Fibroblast of villous mesenchyme (primary cell): ENCODE data around the gene C1QTNF1. TPM values are rescaled to one million over a fixed set of nuclear protein-coding genes. Genes with fewer than 3 reads are reported as not detected.

Experiments
- DNase-seq: peaks from one replicate; pipeline ENCODE4 v3.0.0-alpha.2; 2010; ENCODE audit warnings: low read depth
- H3K4me3 ChIP-seq: 2 replicates; pipeline ENCODE4 v1.5.1; 2011; ENCODE audit warnings: low read depth, mild to moderate bottlenecking, low read length
- total RNA-seq: library from RNA; depleted of rRNA; stranded (reverse); fragments of >200 nt; gene quantifications from 2 replicates; pipeline ENCODE4 v1.2.3, GENCODE V29; 2012
- TF ChIP-seq, protein P1 (sequence below): IDR thresholded peaks from 2 replicates; pipeline ENCODE4 v1.5.1; 2012; ENCODE audit warnings: low read depth, mild to moderate bottlenecking, low read length; ENCODE audit not compliant: insufficient read depth

The C1QTNF1 gene
- total RNA-seq, 1 donor = 63.5 TPM

DNA sequence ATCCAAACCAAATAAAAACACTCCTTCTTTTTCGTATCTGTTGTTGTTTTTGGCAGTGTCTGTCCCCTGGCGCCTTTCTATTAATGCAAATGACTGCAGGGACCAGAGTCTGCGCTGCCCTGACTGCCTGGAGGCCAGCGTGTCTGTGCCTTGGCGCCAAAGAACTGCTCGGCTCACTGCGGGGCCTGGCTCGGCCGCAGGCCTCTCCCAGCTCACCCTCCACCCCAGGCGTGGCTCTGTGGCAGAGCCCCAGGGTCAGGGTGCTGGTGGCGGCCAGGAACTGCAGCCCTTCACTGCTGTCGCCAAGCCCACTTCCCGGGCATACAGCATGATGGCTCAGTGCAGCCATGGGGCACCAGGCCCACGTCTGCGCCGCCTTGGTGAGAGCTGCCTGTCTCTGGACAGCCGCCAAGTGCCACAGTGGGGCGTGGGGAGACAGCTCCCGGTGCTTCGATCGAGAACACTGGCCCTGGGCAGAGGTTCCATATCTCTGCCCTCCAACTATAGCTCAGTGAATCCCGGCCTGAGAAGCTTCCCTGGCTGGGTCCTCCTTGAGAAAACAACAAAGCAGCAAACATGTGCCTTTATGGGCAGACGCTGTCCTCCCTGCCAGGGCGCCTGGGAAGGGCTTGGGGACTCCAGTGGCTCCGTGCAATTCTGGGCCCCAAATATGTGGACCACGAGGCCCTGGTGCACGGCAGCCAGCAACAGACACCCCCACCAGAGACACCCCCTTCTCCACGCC lies 25.5 kb upstream of the C1QTNF1 start:
- no peak overlapping the region for H3K4me3 ChIP-seq
- no peak for DNase-seq
- TF ChIP-seq, protein P1, sequence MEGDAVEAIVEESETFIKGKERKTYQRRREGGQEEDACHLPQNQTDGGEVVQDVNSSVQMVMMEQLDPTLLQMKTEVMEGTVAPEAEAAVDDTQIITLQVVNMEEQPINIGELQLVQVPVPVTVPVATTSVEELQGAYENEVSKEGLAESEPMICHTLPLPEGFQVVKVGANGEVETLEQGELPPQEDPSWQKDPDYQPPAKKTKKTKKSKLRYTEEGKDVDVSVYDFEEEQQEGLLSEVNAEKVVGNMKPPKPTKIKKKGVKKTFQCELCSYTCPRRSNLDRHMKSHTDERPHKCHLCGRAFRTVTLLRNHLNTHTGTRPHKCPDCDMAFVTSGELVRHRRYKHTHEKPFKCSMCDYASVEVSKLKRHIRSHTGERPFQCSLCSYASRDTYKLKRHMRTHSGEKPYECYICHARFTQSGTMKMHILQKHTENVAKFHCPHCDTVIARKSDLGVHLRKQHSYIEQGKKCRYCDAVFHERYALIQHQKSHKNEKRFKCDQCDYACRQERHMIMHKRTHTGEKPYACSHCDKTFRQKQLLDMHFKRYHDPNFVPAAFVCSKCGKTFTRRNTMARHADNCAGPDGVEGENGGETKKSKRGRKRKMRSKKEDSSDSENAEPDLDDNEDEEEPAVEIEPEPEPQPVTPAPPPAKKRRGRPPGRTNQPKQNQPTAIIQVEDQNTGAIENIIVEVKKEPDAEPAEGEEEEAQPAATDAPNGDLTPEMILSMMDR = no peak

DNA sequence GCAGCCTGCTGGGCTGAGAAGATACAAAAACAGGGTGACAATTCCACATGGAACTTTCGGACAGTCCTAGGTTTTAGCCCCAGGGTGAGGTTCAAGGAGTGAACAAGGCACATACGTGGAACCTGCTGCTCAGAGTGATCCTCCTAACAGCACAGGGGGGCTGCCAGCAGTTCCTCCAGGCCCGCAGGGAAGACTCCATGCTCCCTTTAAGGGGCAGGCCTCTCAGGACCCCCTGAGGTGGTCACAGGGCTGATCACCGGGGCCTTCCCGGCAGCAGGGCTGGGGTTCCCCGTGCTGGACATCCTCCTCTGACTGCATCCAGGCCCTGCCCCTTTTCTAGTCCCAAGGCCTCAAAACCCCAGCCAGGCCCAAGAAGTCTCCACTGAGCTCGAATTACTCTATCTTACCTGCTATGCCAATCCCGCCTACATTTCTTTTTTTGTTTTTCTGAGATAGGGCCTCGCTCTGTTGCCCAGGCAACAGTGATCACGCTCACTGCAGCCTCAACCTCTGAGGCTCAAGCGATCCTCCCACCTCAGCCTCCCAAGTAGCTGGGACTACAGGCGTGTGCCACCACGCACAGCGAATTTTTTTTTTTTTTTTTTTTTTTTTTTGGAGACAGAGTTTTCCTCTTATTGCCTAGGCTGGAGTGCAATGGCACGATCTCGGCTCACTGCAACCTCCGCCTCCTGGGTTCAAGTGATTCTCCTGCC lies 24.8 kb upstream of the C1QTNF1 start:
- H3K4me3 ChIP-seq = no peak overlapping the region
- TF ChIP-seq, protein P1 = no peak
- DNase-seq = no peak

DNA sequence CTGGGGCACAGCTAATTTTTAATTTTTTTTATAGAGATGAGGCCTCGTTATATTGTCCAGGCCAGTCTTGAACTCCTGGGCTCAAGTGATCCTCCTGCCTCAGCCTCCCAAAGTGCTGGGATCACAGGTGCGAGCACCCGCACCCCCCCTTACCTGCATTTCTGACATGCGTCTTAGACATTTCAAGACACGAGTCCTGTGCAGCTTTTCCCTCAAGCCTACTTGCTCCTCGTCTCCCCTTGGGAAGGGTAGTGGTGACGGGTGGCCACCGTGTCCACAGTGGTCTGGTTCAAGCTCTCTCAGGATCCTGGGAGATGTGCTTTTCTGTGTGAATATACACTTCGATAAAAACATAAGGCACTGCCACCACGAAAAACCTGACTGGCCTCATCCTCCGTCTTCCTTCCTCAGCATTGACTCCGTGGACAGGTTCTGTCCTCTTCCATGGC lies 24.0 kb upstream of the C1QTNF1 start:
- TF ChIP-seq, protein P1 = no peak
- no peak overlapping the region for H3K4me3 ChIP-seq
- no peak for DNase-seq

DNA sequence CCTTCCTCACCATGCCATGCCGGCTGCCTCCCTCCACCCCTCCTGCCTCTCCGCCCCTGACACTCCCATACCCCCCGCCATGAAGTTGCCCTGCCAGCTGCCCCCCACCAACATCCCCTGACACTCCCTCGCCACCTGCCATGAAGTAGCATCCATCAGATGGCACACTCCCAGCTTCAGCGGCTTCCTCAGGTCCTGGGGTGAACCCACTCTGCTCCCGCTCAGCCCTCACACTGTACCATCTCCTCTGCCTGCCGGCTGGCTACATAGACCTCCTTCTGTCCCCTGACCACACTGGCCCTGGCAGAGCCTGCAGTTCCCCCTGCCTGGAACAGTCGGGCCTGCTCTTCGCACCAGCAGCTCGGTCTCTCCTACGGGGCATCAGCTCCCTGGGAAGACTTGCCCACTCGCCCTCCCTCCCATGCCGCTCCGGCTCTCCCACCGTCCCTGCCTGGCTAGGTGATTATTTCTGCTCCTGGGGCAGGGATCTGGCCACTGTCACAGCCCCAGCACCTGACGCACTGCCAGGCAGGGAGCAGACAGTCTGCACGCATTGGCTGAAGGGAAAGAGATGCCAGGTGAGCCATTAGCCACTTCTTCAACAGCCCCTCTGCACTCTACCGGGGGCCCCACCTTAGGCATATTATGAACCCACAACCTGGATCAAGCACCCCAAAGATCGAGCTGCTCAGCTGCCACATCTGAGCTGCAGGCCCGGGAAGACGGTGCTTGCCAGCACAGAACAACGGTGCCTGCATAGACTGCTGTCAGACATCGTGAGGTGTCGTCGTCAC lies 23.4 kb upstream of the C1QTNF1 start:
- H3K4me3 ChIP-seq = no peak overlapping the region
- no peak for DNase-seq
- TF ChIP-seq, protein P1 = no peak

DNA sequence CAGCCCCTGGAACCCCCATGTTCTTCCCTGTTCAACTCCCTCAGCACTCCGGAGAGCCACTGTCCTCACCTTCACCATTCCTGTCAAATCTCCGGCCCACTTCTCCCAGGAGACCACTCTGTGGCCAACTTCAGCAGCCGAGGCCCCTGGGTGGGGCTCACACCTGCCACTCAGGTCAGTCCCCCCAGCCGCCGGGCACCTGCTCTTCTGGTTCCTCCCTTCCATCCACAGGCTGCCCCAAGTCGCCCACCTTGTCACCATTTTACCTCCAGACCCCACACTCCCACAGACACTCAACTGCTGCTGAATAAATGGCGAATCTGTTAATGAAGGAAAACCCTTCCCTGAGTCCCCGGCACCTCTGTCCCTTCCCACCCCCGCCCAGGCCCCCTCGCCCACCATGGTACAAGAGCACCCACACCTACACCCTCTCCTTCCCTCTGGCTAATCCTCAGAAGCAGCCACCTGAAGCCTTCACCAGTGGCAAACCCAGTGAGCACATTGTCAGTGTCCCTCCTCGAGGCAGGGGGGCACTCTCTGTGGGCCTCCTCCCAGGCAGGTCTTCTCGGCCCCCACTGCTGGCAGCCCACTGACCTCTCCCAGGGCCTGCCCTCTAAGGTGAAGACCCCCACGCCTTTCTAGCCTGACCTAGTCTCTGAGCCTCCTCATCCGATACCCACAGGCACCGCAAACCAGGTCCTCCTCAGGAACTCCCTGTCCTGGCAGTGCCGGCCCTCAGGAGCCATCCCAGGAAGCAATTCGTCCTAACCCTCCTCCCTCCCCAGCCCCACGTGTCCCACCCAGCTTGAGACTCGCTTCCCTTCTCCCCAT lies 22.6 kb upstream of the C1QTNF1 start:
- TF ChIP-seq, protein P1 = no peak
- no peak for DNase-seq
- no peak overlapping the region for H3K4me3 ChIP-seq

DNA sequence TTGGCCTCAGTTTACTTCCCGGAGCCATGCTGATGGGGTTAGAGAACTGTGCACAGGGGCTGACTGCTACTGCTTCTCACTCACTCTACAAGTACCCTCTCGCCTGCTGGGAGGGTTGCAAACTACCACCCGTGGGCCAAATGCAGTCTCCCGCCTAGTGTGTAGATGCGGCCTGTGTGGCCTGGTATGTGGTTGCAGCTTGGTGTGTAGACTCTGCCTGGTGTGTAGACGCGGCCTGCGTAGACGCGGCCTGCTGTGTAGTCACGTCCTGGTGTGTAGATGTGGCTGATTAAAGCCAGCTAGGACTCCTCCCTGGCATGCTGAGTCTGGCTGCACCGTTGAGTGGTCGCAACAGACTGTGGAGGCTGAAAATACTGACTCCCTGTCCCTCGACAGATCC lies 21.7 kb upstream of the C1QTNF1 start:
- H3K4me3 ChIP-seq = no peak overlapping the region
- DNase-seq = no peak
- TF ChIP-seq, protein P1 = no peak
